Thyroid gland (tissue), 4 donors: ENCODE measurements around the gene COL13A1.

Source experiments
- POLR2A ChIP-seq, 2 donors: fragments of 450-650 bp; IDR thresholded peaks; one replicate each; pipeline ENCODE4 v1.6.1; 2017; ENCODE audit warnings: antibody characterized with exemption in 2 of 2, mild to moderate bottlenecking in 2 of 2, moderate library complexity in 1 of 2
- TF ChIP-seq, protein P1 (sequence below), 6 experiments: fragments of 200-600 bp in 3 of 6; fragments of 450-650 bp in 3 of 6; sonication (generic) in 3 of 6; IDR thresholded peaks; one replicate each; pipeline ENCODE4 v1.5.1; 2016 to 2019; ENCODE audit warnings: antibody characterized with exemption in 6 of 6, mild to moderate bottlenecking in 2 of 6, inconsistent platforms in 1 of 6, moderate library complexity in 1 of 6

GRCh38 chr10:69767793-69768192 lies 33.9 kb upstream of the COL13A1 start:
- TF ChIP-seq, protein P1, sequence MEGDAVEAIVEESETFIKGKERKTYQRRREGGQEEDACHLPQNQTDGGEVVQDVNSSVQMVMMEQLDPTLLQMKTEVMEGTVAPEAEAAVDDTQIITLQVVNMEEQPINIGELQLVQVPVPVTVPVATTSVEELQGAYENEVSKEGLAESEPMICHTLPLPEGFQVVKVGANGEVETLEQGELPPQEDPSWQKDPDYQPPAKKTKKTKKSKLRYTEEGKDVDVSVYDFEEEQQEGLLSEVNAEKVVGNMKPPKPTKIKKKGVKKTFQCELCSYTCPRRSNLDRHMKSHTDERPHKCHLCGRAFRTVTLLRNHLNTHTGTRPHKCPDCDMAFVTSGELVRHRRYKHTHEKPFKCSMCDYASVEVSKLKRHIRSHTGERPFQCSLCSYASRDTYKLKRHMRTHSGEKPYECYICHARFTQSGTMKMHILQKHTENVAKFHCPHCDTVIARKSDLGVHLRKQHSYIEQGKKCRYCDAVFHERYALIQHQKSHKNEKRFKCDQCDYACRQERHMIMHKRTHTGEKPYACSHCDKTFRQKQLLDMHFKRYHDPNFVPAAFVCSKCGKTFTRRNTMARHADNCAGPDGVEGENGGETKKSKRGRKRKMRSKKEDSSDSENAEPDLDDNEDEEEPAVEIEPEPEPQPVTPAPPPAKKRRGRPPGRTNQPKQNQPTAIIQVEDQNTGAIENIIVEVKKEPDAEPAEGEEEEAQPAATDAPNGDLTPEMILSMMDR (IDR thresholded peaks at IDR 0.05) = no peak
- TF ChIP-seq POLR2A (IDR thresholded peaks at IDR 0.05) = no peak
